ENCODE results near the gene IFRD2. TPM values are rescaled to one million over a fixed set of nuclear protein-coding genes. Genes with fewer than 3 reads are reported as not detected.

The IFRD2 gene
- total and polyA plus RNA-seq, 9 of the 15 experiments (the other 6 are each of a cell fraction or from before 2014, with no cell fraction given): 30.5 to 115 (median 52.8) TPM

DNA sequence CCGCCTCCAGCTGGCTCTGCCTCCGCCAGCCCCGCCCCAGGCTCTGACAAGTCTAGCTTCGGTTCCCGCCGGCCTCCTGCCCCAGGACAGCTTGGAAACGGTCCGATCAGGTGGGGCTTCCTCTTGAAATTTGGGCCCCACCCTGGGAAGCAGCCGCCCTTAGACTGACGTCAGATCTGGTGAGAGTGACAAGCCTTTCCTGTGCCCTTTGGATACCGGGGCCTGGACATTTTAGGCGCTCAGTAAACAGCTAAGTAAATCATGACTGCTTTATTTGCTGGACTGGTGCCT lies 7.4 kb upstream of the IFRD2 start (continued):
- no peak for TF ChIP-seq PML (IDR thresholded peaks at IDR 0.05; ENCODE audit: low read length)
- TF ChIP-seq GABPB1 (CRISPR knock-in tag; IDR thresholded peaks at IDR 0.05): no peak
- no peak; the same call in 1 of the 2 replicates for TF ChIP-seq MYNN (IDR thresholded peaks at IDR 0.05)
- no peak for TF ChIP-seq MYNN (CRISPR knock-in tag; IDR thresholded peaks at IDR 0.05)
- 0 out of 2 replicates have a peak, but pooled peaks have one; percentile 5 for TF ChIP-seq MYC (IDR thresholded peaks at IDR 0.05; ENCODE audit: low read depth, low read length)
- no peak for TF ChIP-seq MYC (CRISPR knock-in tag; IDR thresholded peaks at IDR 0.05; ENCODE audit: borderline replicate concordance, low read depth)
- TF ChIP-seq CXXC5 (CRISPR knock-in tag; IDR thresholded peaks at IDR 0.05): no peak
- no peak for TF ChIP-seq ILK (tag; IDR thresholded peaks at IDR 0.05; ENCODE audit: borderline replicate concordance, low read depth)
- TF ChIP-seq, protein P1, sequence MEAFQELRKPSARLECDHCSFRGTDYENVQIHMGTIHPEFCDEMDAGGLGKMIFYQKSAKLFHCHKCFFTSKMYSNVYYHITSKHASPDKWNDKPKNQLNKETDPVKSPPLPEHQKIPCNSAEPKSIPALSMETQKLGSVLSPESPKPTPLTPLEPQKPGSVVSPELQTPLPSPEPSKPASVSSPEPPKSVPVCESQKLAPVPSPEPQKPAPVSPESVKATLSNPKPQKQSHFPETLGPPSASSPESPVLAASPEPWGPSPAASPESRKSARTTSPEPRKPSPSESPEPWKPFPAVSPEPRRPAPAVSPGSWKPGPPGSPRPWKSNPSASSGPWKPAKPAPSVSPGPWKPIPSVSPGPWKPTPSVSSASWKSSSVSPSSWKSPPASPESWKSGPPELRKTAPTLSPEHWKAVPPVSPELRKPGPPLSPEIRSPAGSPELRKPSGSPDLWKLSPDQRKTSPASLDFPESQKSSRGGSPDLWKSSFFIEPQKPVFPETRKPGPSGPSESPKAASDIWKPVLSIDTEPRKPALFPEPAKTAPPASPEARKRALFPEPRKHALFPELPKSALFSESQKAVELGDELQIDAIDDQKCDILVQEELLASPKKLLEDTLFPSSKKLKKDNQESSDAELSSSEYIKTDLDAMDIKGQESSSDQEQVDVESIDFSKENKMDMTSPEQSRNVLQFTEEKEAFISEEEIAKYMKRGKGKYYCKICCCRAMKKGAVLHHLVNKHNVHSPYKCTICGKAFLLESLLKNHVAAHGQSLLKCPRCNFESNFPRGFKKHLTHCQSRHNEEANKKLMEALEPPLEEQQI (IDR thresholded peaks at IDR 0.05): no peak
- TF ChIP-seq PCBP2 (IDR thresholded peaks at IDR 0.05; ENCODE audit: low read depth, low read length, poor library complexity, severe bottlenecking): no peak
- TF ChIP-seq, protein P2, sequence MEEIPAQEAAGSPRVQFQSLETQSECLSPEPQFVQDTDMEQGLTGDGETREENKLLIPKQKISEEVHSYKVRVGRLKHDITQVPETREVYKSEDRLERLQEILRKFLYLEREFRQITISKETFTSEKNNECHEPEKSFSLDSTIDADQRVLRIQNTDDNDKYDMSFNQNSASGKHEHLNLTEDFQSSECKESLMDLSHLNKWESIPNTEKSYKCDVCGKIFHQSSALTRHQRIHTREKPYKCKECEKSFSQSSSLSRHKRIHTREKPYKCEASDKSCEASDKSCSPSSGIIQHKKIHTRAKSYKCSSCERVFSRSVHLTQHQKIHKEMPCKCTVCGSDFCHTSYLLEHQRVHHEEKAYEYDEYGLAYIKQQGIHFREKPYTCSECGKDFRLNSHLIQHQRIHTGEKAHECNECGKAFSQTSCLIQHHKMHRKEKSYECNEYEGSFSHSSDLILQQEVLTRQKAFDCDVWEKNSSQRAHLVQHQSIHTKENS (CRISPR knock-in tag; IDR thresholded peaks at IDR 0.05): no peak
- peak; percentile 21; the same call in 1 of the 2 replicates for TF ChIP-seq POLR2AphosphoS2 (IDR thresholded peaks at IDR 0.05; ENCODE audit: low read length)
- TF ChIP-seq, protein P3, sequence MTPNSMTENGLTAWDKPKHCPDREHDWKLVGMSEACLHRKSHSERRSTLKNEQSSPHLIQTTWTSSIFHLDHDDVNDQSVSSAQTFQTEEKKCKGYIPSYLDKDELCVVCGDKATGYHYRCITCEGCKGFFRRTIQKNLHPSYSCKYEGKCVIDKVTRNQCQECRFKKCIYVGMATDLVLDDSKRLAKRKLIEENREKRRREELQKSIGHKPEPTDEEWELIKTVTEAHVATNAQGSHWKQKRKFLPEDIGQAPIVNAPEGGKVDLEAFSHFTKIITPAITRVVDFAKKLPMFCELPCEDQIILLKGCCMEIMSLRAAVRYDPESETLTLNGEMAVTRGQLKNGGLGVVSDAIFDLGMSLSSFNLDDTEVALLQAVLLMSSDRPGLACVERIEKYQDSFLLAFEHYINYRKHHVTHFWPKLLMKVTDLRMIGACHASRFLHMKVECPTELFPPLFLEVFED (CRISPR knock-in tag; conservative IDR thresholded peaks at IDR 0.05): no peak
- no peak for TF ChIP-seq STAT5B (CRISPR knock-in tag; IDR thresholded peaks at IDR 0.05)
- TF ChIP-seq PHF8 (IDR thresholded peaks at IDR 0.05; ENCODE audit: borderline replicate concordance, low read length): no peak
- TF ChIP-seq GTF2A2 (tag; IDR thresholded peaks at IDR 0.05): no peak
- TF ChIP-seq KLF1 (tag; IDR thresholded peaks at IDR 0.05): peak; percentile 32; the same call in 1 of the 2 replicates
- TF ChIP-seq SLC30A9 (CRISPR knock-in tag; IDR thresholded peaks at IDR 0.05): no peak
- TF ChIP-seq, protein P4, sequence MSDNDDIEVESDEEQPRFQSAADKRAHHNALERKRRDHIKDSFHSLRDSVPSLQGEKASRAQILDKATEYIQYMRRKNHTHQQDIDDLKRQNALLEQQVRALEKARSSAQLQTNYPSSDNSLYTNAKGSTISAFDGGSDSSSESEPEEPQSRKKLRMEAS (CRISPR knock-in tag; IDR thresholded peaks at IDR 0.05): no peak
- TF ChIP-seq PHB2 (IDR thresholded peaks at IDR 0.05; ENCODE audit: low read depth): no peak
- TF ChIP-seq ZC3H11A (IDR thresholded peaks at IDR 0.05; ENCODE audit: low read depth, low read length): no peak
